K562 (cell line): ENCODE measurements around the gene CDHR2. TPM values are rescaled to one million over a fixed set of nuclear protein-coding genes. Genes with fewer than 3 reads are reported as not detected.

Experiments
- ATAC-seq: fragments of 200-7000 bp; cut with Tn5 transposase; 3 replicates; pipeline ENCODE4 v1.9.1; 2020; ENCODE audit warnings: moderate library complexity
- BruUV-seq: library from RNA; stranded (reverse); fragments of 400-500 nt; replicated peaks from 2 replicates; lab custom pipeline; 2021; lab: Mats Ljungman, UMichigan
- CTCF ChIA-PET: fragments of 300-600 bp; formaldehyde crosslinking; extraction: SDS; loops from one replicate; lab custom pipeline; 2021; ENCODE audit warnings: low intra/inter-chr PET ratio; lab: Yijun Ruan, JAX
- POLR2A ChIA-PET: fragments of 300-600, 350-650 bp; sonication (Branson Sonifier 250); formaldehyde crosslinking; extraction: SDS; loops from one replicate; lab custom pipeline; 2021; ENCODE audit warnings: antibody characterized with exemption, inconsistent platforms; lab: Yijun Ruan, JAX
- DNase-seq, 4 experiments: peaks; one replicate each; pipeline versions ENCODE4 v3.0.0 to v3.0.0-alpha.2; 2011 to 2018; ENCODE audit warnings: low spot score in 3 of 4, mixed read lengths in 3 of 4; ENCODE audit errors: extremely low read depth in 1 of 4
- FAIRE-seq: peaks from 2 replicates; lab custom pipeline; 2011; peaks lifted over from hg19 to GRCh38; lab: Jason Lieb, UNC
- H2AFZ ChIP-seq: 2 replicates; pipeline ENCODE4 v1.6.0; 2011; ENCODE audit warnings: low read depth, low read length, control low read depth, inconsistent platforms
- H3K27ac ChIP-seq: fragments of 200-600 bp; 3 replicates; pipeline ENCODE4 v1.8.0; 2011; ENCODE audit warnings: low read depth, mild to moderate bottlenecking, control low read depth, inconsistent platforms, low read length, moderate library complexity, mixed read lengths; ENCODE audit errors: extremely low read depth
- H3K27me3 ChIP-seq, 2 experiments: fragments of 300-600 bp in 1 of 2; 2 replicates in 1 of 2; 3 replicates in 1 of 2; pipeline versions ENCODE4 v1.6.0 to v1.8.0; 2011; ENCODE audit warnings: inconsistent platforms in 2 of 2, low read length in 2 of 2, mild to moderate bottlenecking in 1 of 2, mixed read lengths in 1 of 2, moderate library complexity in 1 of 2; ENCODE audit not compliant: control insufficient read depth in 2 of 2, insufficient read depth in 2 of 2
- H3K36me3 ChIP-seq: fragments of 300-600 bp; 3 replicates; pipeline ENCODE4 v1.8.0; 2011; ENCODE audit warnings: mild to moderate bottlenecking, low read length, inconsistent platforms; ENCODE audit not compliant: control insufficient read depth, insufficient read depth
- H3K4me1 ChIP-seq, 2 experiments: fragments of 200-600 bp in 1 of 2; replicated peaks in 1 of 2; 2 replicates in 1 of 2; 3 replicates in 1 of 2; pipeline versions ENCODE4 v1.5.1 to v1.8.0; 2011; ENCODE audit warnings: inconsistent platforms in 2 of 2, low read length in 2 of 2, mild to moderate bottlenecking in 1 of 2, mixed read lengths in 1 of 2, moderate library complexity in 1 of 2; ENCODE audit not compliant: control insufficient read depth in 2 of 2, insufficient read depth in 2 of 2
- H3K4me2 ChIP-seq: 2 replicates; pipeline ENCODE4 v1.6.1; 2011; ENCODE audit warnings: low read length, control low read depth, inconsistent platforms, mixed read lengths; ENCODE audit not compliant: insufficient read depth
- H3K4me3 ChIP-seq: fragments of 200-600 bp; sonication (generic), shearing (Covaris generic); 2 replicates; pipeline ENCODE4 v1.5.1; 2016; ENCODE audit warnings: control low read depth, inconsistent platforms
- H3K79me2 ChIP-seq: fragments of 200-600 bp; 3 replicates; pipeline ENCODE4 v1.8.0; 2011; ENCODE audit warnings: low read length, inconsistent platforms; ENCODE audit not compliant: control insufficient read depth, insufficient read depth
- H3K9ac ChIP-seq, 2 experiments: 2 replicates each; pipeline versions ENCODE4 v1.6.0 to v1.6.1; 2011; ENCODE audit warnings: low read depth in 2 of 2, low read length in 2 of 2, control low read depth in 1 of 2, inconsistent platforms in 1 of 2, mild to moderate bottlenecking in 1 of 2, mixed read lengths in 1 of 2; ENCODE audit not compliant: insufficient read depth in 1 of 2
- H3K9me1 ChIP-seq: one replicate; pipeline ENCODE4 v1.6.0; 2011; ENCODE audit warnings: inconsistent platforms, mild to moderate bottlenecking, low read length, moderate library complexity; ENCODE audit not compliant: control insufficient read depth, insufficient read depth
- H3K9me3 ChIP-seq: replicated peaks from 2 replicates; pipeline ENCODE4 v1.5.1; 2011; ENCODE audit warnings: low read depth, low read length, inconsistent platforms; ENCODE audit not compliant: control insufficient read depth, insufficient read depth
- H4K20me1 ChIP-seq: replicated peaks from 2 replicates; pipeline ENCODE4 v1.6.1; 2011; ENCODE audit warnings: low read length, inconsistent platforms, mixed read lengths; ENCODE audit not compliant: control insufficient read depth, insufficient read depth
- EGR1 ChIP-seq: fragments of 450-650 bp; conservative IDR thresholded peaks from 2 replicates; pipeline ENCODE4 v1.6.1; 2017; ENCODE audit warnings: mild to moderate bottlenecking
- ETS1 ChIP-seq: conservative IDR thresholded peaks from 2 replicates; pipeline ENCODE4 v1.6.1; 2011; ENCODE audit warnings: low read depth, mild to moderate bottlenecking, low read length; ENCODE audit not compliant: control insufficient read depth
- GTF2E2 ChIP-seq: fragments of 200-800 bp; sonication (Bioruptor generic); IDR thresholded peaks from 2 replicates; pipeline ENCODE4 v1.6.1; 2016; ENCODE audit warnings: missing genetic modification characterization, missing compliant biosample characterization
- HDAC1 ChIP-seq, 2 experiments: fragments of 450-650 bp; IDR thresholded peaks; 2 replicates each; pipeline ENCODE4 v1.6.1; 2016 to 2017; ENCODE audit warnings: inconsistent platforms in 1 of 2, mild to moderate bottlenecking in 1 of 2, moderate library complexity in 1 of 2
- KHSRP ChIP-seq: fragments of 450-650 bp; IDR thresholded peaks from 2 replicates; pipeline ENCODE4 v1.6.1; 2017
- LARP7 ChIP-seq: fragments of 450-650 bp; IDR thresholded peaks from 2 replicates; pipeline ENCODE4 v1.6.1; 2016
- LCOR ChIP-seq: sonication (generic); formaldehyde crosslinking; IDR thresholded peaks from 2 replicates; pipeline ENCODE4 v1.8.0; 2022; ENCODE audit warnings: mild to moderate bottlenecking, missing genetic modification reagents
- MNT ChIP-seq, 2 experiments: fragments of 450-650 bp; conservative IDR thresholded peaks; 2 replicates each; pipeline ENCODE4 v1.6.1; 2017; ENCODE audit warnings: mild to moderate bottlenecking in 2 of 2, moderate library complexity in 2 of 2
- NCOR1 ChIP-seq: fragments of 450-650 bp; IDR thresholded peaks from 2 replicates; pipeline ENCODE4 v1.6.1; 2016; ENCODE audit warnings: mild to moderate bottlenecking, moderate library complexity
- NFXL1 ChIP-seq: fragments of 450-650 bp; formaldehyde crosslinking; IDR thresholded peaks from 2 replicates; pipeline ENCODE4 v1.4.0; 2021; ENCODE audit warnings: mild to moderate bottlenecking
- NR3C1 ChIP-seq: sonication (generic); formaldehyde crosslinking; IDR thresholded peaks from 2 replicates; pipeline ENCODE4 v1.8.1; 2022; ENCODE audit warnings: missing genetic modification reagents
- SIN3A ChIP-seq, 2 experiments: fragments of 150-350 bp in 1 of 2; IDR thresholded peaks; 2 replicates each; pipeline ENCODE4 v1.6.1; 2011 to 2016; ENCODE audit warnings: borderline replicate concordance in 2 of 2, low read depth in 2 of 2, low read length in 2 of 2, mild to moderate bottlenecking in 2 of 2, moderate library complexity in 2 of 2; ENCODE audit not compliant: control insufficient read depth in 1 of 2
- SNRNP70 ChIP-seq: fragments of 200-400 bp; formaldehyde crosslinking; optimal IDR thresholded peaks from 2 replicates; pipeline ENCODE3; 2017; ENCODE audit warnings: low read depth, low read length
- SPI1 ChIP-seq: IDR thresholded peaks from 2 replicates; pipeline ENCODE4 v1.6.1; 2011; ENCODE audit warnings: low read depth, low read length, control low read depth, borderline replicate concordance
- YY1 ChIP-seq, 3 experiments: IDR thresholded peaks; 2 replicates each; pipeline ENCODE4 v1.6.1; 2011; ENCODE audit warnings: low read length in 2 of 3, mild to moderate bottlenecking in 2 of 3, moderate library complexity in 2 of 3, borderline replicate concordance in 1 of 3, control low read depth in 1 of 3, low read depth in 1 of 3; ENCODE audit not compliant: insufficient read depth in 3 of 3, insufficient replicate concordance in 2 of 3, control insufficient read depth in 1 of 3, insufficient read length in 1 of 3; ENCODE audit errors: extremely low read depth in 1 of 3
- ZNF143 ChIP-seq: sonication (generic); formaldehyde crosslinking; IDR thresholded peaks from 2 replicates; pipeline ENCODE4 v1.9.0; 2022; ENCODE audit warnings: mild to moderate bottlenecking, missing genetic modification reagents
- WGBS: fragments of 100-300 bp; shearing (Covaris generic); methylation state at CpG from one replicate; pipeline ENCODE4 v1.1.6; 2016; ENCODE audit warnings: low coverage, mixed read lengths; ENCODE audit not compliant: insufficient coverage; ENCODE audit errors: missing lambda C conversion rate; 5-methylcytosine and 5-hydroxymethylcytosine counted together
- in situ Hi-C: fragments of 300-500 bp; cut with MboI; formaldehyde crosslinking; loops from 4 replicates; pipeline ENCODE4 v1.15.0; 2018; ENCODE audit warnings: inconsistent platforms, mixed read lengths
- intact Hi-C: fragments of 100-400 bp; cut with micrococcal nuclease; formaldehyde crosslinking; loops from 2 replicates; pipeline ENCODE4 v1.14.2; 2022
- polyA plus RNA-seq, 8 experiments: library from polyadenylated mRNA; depleted of rRNA in 4 of 8; stranded (reverse) in 5 of 8; unstranded in 3 of 8; fragments of >200 nt; fragmentation: Nextera tagmentation in 2 of 8; fragmentation: Illumina TruSeq in 1 of 8; extraction: Ambion mirVana in 2 of 8; extraction: Trizol in 1 of 8; gene quantifications; 2 replicates each; pipeline versions ENCODE4 v1.2.1 to v1.2.3, GENCODE V29; 2011 to 2014; ENCODE audit warnings: inconsistent platforms in 1 of 8, missing spikeins in 1 of 8
- total RNA-seq, 7 experiments: library from RNA; depleted of rRNA in 6 of 7; stranded (reverse); fragments of >200 nt in 6 of 7; fragmentation: Illumina TruSeq in 2 of 7; extraction: Trizol in 2 of 7; gene quantifications; 2 replicates each; pipeline versions ENCODE4 v1.2.1 to v1.2.3, GENCODE V29; 2011 to 2021; ENCODE audit warnings: low replicate concordance in 1 of 7
- TF ChIP-seq, protein P1 (sequence below): sonication (generic); formaldehyde crosslinking; IDR thresholded peaks from 2 replicates; pipeline ENCODE4 v1.8.0; 2023; ENCODE audit warnings: mild to moderate bottlenecking, missing genetic modification reagents

The CDHR2 gene
- total and polyA plus RNA-seq, 9 of the 15 experiments (the other 6 are each of a cell fraction or from before 2014, with no cell fraction given): 0.01 to 0.62 (median 0.09) TPM; not detected in 2

- TSS peak; percentile 47 for BruUV-seq
- FAIRE-seq (peak; percentile 32), ATAC-seq (peak; percentile 39), DNase-seq (peak; percentile 76 to 87 (median 81))
- Histone ChIP-seq H3K4me1 (peaks cover 52 to 56% of the 10 kb centered on the region in 2 experiments), H3K9me1 (peaks cover 4% of the 10 kb centered on the region), H3K36me3 (peaks cover 39% of the 10 kb centered on the region; the same call in 2 of the 3 replicates), H3K79me2 (peaks cover 43% of the 10 kb centered on the region), H3K27ac (peak overlapping the region; percentile 98), H3K4me2 (peak overlapping the region; percentile 99), H3K4me3 (peak overlapping the region; percentile 91), H4K20me1 (peaks cover 26% of the 10 kb centered on the region; the same call in 1 of the 2 replicates), H3K27me3 (no peaks in the 10 kb centered on the region), H2AFZ (peak overlapping the region; percentile 47; the same call in 1 of the 2 replicates), H3K9me3 (no peaks in the 10 kb centered on the region), H3K9ac (peak overlapping the region; percentile 95 to 96)
- under 1% methylated on average over 32 of the region's 43 CpGs for WGBS
- ChIA-PET POLR2A (interaction anchor here (0.6 to 4.8 kb wide), 10 partner anchors 11 to 105 kb away, joined by 3 to 39 read pairs (median 4); no protein-coding TSS in a partner anchor), CTCF (no interaction called here)
- intact Hi-C loops (loop anchor here (2.0 kb wide), 1 partner anchor 88 kb away; the partner anchor contains the start of gene FAF2), in situ Hi-C loops (no loop called here)
- TF ChIP-seq NCOR1 (no peak), HDAC1 (IDR thresholded peaks at IDR 0.05) (peak in 1 of 2 experiments; percentile 90; a peak in 2 of 4 replicates), YY1 (IDR thresholded peaks at IDR 0.05; ENCODE audit: borderline replicate concordance in 1 of 3, control insufficient read depth in 1 of 3, extremely low read depth in 1 of 3, insufficient read depth in 3 of 3, insufficient read length in 1 of 3, insufficient replicate concordance in 2 of 3, low read depth in 1 of 3, low read length in 2 of 3) (peak in 1 of 3 experiments; percentile 21), NFXL1 (CRISPR knock-in tag) (no peak), LARP7 (no peak), GTF2E2 (tag) (0 out of 2 replicates have a peak, but pooled peaks have one; percentile 13), ZNF143 (no peak), KHSRP (no peak), SIN3A (IDR thresholded peaks at IDR 0.05; ENCODE audit: borderline replicate concordance in 2 of 2, control insufficient read depth in 1 of 2, low read depth in 2 of 2, low read length in 2 of 2) (peak; percentile 73 to 80; a peak in 2 of 4 replicates), EGR1 (peak; percentile 59), SNRNP70 (no peak), NR3C1 (CRISPR knock-in tag) (no peak), MNT (conservative IDR thresholded peaks at IDR 0.05) (peak; percentile 99), SPI1 (peak; percentile 71), LCOR (0 out of 2 replicates have a peak, but pooled peaks have one; percentile 29), ETS1 (0 out of 2 replicates have a peak, but pooled peaks have one; percentile 60)
- TF ChIP-seq, protein P1, sequence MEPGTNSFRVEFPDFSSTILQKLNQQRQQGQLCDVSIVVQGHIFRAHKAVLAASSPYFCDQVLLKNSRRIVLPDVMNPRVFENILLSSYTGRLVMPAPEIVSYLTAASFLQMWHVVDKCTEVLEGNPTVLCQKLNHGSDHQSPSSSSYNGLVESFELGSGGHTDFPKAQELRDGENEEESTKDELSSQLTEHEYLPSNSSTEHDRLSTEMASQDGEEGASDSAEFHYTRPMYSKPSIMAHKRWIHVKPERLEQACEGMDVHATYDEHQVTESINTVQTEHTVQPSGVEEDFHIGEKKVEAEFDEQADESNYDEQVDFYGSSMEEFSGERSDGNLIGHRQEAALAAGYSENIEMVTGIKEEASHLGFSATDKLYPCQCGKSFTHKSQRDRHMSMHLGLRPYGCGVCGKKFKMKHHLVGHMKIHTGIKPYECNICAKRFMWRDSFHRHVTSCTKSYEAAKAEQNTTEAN (CRISPR knock-in tag): 0 out of 2 replicates have a peak, but pooled peaks have one; percentile 7
Observed at GRCh38 chr5:176536132-176536901, 12.8 kb upstream of the CDHR2 start.
